HG03025 (cell line): Measurements from ENCODE around the gene NTSR1.

ENCODE experiments used
- ATAC-seq: cut with Tn5 transposase; IDR thresholded peaks from one replicate; pipeline ENCODE4 v1.9.1; 2021; ENCODE audit warnings: mild to moderate bottlenecking, moderate library complexity; ENCODE audit not compliant: unreplicated experiment, low FRiP score

NTSR1 gene

DNA sequence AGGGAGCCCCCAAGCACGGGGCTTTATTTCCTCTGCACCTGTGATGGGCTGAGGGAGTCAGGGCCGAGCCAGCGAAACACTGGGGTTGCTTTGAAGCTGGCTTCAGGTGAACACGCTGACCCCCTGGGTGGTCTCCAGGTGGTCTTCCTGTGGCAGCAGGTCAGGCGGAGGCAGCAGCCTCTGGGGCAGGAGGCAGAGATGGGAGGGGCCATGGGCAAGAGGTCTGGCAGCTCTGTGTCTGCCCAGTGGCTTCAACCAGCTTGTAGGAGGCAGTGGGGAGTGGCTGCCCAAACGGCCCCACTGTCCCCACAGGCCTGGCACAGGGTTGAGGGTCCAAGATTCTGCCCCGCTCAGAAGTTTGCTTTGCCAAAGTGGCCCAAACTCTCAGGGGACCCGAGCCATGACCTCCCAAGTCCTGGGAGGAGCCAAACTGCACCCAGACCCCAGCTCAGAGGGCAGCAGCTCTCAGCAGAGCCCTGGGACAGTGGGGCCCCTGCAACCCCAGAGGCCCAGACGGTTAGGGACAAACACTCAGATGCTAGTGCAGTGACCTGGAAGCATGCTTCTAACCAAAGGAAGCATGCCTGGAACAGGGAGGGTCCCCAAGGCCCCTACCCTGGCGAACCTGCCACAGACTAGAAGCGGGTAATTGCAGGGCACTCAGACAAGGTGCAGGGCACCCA is 15.3 kb downstream of the NTSR1 start:
- ATAC-seq, result no peak

- no peak for ATAC-seq
Observed at GRCh38 chr20:62724692-62725595, 16.3 kb downstream of the NTSR1 start.

DNA sequence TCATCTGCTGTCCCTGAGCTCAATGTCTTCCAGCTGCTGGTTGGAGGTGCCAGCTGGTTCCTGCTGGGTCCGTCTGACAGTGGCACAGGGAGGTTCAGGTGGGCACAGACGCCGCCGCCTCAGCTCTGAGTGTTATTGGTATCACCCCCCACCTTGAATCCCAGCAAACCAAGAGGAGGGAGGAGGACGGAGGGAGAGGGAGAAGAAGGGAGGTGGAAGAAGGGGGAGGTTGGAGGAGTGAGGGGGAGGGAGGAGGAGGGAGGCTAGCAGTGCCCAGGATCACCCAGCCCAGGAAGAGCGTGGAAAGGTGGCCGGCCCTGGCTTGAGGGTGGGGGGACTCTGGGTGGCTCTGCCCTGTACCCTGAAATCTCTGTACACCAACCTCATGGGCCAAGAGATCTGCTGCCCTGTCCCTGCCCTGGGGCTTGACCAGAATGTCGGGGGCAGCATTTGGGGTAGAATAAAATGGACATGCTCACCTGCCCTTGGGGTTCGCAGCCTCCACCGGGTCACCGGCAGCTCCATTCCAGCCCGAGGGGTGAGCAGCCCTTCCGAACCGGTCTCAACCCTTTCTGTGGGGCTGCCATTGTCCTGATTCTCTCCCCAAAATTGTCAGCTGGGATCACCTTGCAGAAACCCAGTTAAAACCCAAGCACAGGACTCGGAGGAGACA is 17.1 kb downstream of the NTSR1 start:
- ATAC-seq, result no peak

GRCh38 chr20:62726276-62726675 is 17.6 kb downstream of the NTSR1 start:
- no peak for ATAC-seq

DNA sequence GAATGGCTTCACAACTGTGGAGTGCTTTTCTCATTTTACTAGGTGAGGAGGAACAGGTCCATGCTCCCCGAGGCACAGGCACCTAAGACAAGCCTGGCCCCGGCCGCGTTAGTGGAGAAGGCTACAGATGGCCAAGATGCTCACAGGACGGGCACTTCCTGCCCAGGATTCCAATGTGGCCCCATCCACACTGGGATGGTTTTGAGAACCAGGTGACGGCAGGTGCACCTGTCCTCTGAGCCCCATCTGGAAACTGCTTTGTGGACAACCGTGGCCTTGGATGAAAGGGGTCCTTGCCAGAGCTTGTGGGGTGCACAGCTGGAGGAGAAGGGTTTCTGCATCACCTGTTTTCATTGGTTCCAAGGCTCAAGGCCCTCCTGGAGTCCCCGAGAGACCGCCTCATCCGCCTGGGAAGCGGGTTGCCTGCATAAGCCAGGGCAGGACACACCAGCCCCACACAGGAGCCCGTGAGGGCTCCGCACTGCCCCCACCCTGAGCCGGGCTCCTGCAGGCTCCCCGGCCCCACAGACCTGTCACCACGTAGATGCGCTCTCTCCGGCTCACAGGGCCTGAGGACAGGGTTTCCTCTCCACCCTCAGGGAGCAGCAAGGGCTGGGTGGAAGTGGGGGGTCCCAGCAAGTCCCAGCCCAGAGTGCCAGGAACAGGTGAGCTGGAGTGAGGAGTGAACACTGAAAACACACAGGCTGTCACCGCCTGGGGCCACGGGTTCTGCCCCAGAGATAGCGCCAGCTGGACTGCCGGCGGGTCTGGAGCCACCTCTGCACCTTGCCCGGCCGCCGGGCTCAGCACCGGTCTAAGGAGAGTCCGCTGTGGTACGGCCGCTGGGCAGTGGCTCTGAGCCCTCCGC is 18.3 kb downstream of the NTSR1 start:
- ATAC-seq, result no peak

GRCh38 chr20:62727584-62728027 is 19.0 kb downstream of the NTSR1 start:
- no peak for ATAC-seq

GRCh38 chr20:62728028-62728780 is 19.6 kb downstream of the NTSR1 start:
- no peak for ATAC-seq

- ATAC-seq, result no peak
Observed at GRCh38 chr20:62728781-62729300, 20.2 kb downstream of the NTSR1 start.

DNA sequence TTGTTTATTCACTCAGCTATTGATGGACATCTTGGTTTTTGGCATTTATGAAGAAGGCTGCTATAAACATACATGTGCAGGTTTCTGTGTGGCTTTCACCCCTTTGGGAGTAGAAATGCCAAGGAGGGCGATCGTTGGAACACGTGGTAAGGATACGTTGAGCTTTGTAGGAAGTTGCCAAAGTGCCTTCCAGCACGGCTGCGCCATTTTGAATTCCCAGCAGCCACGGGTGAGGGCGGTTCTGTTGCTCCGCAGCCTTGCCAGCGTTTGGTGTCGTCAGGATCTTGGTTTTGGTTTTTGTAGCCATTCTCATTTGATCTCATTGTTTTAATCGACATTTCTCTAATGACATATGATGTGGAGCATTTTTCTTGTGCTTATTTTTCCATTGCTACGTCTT is 21.8 kb downstream of the NTSR1 start:
- ATAC-seq, result no peak

- no peak for ATAC-seq
Observed at GRCh38 chr20:62732031-62732760, 23.6 kb downstream of the NTSR1 start.

- no peak for ATAC-seq
Observed at GRCh38 chr20:62732842-62733525, 24.3 kb downstream of the NTSR1 start.

- no peak for ATAC-seq
Observed at GRCh38 chr20:62733526-62733842, 24.8 kb downstream of the NTSR1 start.

DNA sequence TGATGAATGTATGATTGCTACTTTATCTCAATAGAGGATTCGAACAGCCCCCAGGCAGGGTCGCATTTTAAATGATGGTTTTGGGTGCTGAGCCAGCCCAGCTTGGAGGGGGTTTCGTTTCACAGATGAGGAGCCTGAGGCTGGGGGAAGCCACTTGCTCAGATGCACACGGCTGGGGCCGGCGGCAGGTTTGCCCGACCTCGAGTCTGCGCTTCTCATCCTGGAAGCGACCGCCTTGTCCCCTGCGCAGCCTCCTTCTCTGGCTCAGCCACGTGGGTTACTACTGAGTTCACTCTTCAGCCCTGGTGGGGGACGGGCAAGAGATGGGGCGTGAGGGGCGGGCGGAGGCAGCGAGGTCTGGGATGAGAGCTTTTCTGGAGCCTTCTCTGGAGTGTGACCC is 25.3 kb downstream of the NTSR1 start:
- ATAC-seq, result no peak

- ATAC-seq, result no peak
Observed at GRCh38 chr20:62734326-62734725, 25.7 kb downstream of the NTSR1 start.

DNA sequence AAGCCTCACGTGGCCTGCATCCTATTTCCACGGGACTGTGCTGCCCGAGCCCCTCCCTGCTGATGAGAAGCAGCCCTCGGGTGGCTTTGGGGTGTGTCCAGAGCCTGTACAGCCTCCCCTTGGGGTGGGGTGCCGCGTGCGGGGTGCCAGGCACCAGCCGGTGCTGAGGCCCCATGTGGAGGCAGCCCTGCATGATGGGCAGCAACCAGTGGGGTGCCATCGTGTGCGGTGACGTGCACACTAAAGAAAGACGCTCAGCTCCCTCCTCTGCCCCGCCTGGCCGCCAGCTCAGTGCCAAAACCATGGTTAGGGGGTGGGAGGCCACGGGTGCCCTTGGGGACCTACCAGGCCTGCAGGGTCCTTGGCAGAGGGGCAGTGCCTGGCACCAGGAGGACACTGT is 26.2 kb downstream of the NTSR1 start:
- ATAC-seq, result no peak

DNA sequence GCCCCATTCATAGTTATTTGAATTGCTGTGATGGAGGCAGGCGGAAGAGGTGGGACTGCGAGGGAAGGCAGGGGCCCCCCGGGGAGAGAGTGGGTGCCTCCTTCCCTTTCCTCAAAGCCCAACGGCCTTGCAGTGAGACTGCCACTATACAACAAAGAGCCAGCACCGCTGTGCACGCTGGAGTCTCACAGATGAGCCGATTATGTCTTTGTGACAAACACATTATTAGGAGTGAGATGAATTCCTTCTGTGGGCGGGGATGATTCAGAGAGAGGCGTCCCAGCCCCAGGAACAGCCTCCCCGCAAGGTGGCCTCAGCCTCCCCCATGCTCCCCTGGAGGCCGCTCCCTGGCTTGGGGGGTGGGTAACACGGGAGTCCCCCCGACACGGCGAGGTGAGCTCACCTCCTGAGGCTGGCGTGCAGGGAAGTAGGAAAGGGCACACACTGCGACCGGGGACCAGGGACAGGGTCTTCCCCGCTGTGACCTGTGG is 26.7 kb downstream of the NTSR1 start:
- no peak for ATAC-seq

- ATAC-seq, result no peak
Observed at GRCh38 chr20:62736026-62736406, 27.4 kb downstream of the NTSR1 start.

DNA sequence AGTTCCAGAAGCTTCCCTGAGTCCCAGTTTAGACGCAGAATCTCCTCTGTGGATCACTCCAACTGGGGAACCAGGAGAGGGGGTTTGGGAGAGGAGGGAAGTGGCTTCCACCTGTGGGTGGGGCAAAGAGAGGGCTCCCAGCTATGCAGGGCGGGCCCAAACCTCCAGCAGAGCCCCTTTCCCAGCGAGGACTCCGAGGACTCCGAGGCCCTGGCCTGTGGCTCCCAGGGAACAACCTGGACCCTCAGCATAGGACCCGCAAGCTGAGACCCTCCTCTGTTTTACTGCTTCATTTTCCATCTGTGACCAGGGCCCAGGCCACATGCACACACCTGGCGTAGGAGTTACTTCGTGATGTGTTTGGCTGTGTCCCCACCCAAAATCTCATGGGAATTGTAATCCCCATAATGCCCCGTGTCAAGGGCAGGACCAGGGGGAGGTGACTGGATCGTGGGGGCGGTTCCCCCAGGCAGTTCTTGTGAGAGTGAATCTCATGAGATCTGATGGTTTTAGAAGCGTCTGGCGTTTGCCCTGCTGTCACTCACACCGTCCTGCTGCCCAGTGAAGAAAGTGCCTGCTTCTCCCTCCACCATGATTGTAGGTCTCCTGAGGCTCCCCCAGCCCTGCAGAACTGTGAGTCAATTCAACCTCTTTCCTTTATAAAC is 27.9 kb downstream of the NTSR1 start:
- ATAC-seq, result no peak
